MCF 10A (cell line): Measurements from ENCODE around the gene PUS7L. TPM values are rescaled to one million over a fixed set of nuclear protein-coding genes. Genes with fewer than 3 reads are reported as not detected.

ENCODE experiments used
- Bru-seq: library from RNA; stranded (reverse); fragments of 400-500 nt; gene quantifications from one replicate; lab custom pipeline; 2021; lab: Mats Ljungman, UMichigan
- BruChase-seq, 2 experiments: library from RNA; stranded (reverse); fragments of 400-500 nt; gene quantifications; one replicate each; lab custom pipeline; 2021; lab: Mats Ljungman, UMichigan
- BruUV-seq: library from RNA; stranded (reverse); fragments of 400-500 nt; replicated peaks from 2 replicates; lab custom pipeline; 2021; lab: Mats Ljungman, UMichigan
- CTCF ChIA-PET: fragments of 300-600 bp; sonication (Branson Sonifier 250); formaldehyde crosslinking; extraction: SDS; loops from one replicate; lab custom pipeline; 2021; ENCODE audit warnings: antibody characterized with exemption, inconsistent platforms; lab: Yijun Ruan, JAX
- POLR2A ChIA-PET: fragments of 300-600, 350-650 bp; sonication (Branson Sonifier 250); formaldehyde crosslinking; extraction: SDS; loops from one replicate; lab custom pipeline; 2020; ENCODE audit warnings: antibody characterized with exemption, inconsistent platforms; lab: Yijun Ruan, JAX
- DNase-seq: peaks from one replicate; pipeline ENCODE4 v3.0.0-alpha.2; 2018; ENCODE audit not compliant: unreplicated experiment
- H3K27ac Mint-ChIP-seq: one replicate; pipeline ENCODE4 v1.8.0; 2022; ENCODE audit warnings: mild to moderate bottlenecking, low read depth, mixed read lengths; ENCODE audit not compliant: unreplicated experiment
- H3K27me3 Mint-ChIP-seq: one replicate; pipeline ENCODE4 v1.8.0; 2022; ENCODE audit warnings: mixed read lengths; ENCODE audit not compliant: insufficient read depth, unreplicated experiment
- H3K36me3 Mint-ChIP-seq: one replicate; pipeline ENCODE4 v1.8.0; 2022; ENCODE audit warnings: mild to moderate bottlenecking, moderate library complexity, mixed read lengths; ENCODE audit not compliant: insufficient read depth, unreplicated experiment
- H3K4me1 Mint-ChIP-seq: one replicate; pipeline ENCODE4 v1.8.0; 2022; ENCODE audit warnings: mixed read lengths; ENCODE audit not compliant: insufficient read depth, unreplicated experiment
- H3K4me3 Mint-ChIP-seq: one replicate; pipeline ENCODE4 v1.8.0; 2022; ENCODE audit warnings: mild to moderate bottlenecking, moderate library complexity, mixed read lengths; ENCODE audit not compliant: unreplicated experiment
- H3K9me3 Mint-ChIP-seq: one replicate; pipeline ENCODE4 v1.8.0; 2022; ENCODE audit warnings: mixed read lengths; ENCODE audit not compliant: unreplicated experiment
- CTCF ChIP-seq: fragments of 200-600 bp; IDR thresholded peaks from one replicate; pipeline ENCODE4 v1.8.0; 2022; ENCODE audit warnings: antibody characterized with exemption, mild to moderate bottlenecking; ENCODE audit not compliant: unreplicated experiment
- intact Hi-C: fragments of 100-400 bp; cut with micrococcal nuclease; formaldehyde crosslinking; loops from 2 replicates; pipeline ENCODE4 v1.14.1; 2022
- long read RNA-seq: library from polyadenylated mRNA; stranded (forward); transcript quantifications from one replicate; pipeline ENCODE4 v2.0.0, GENCODE V29; 2022
- total RNA-seq: library from RNA; stranded (reverse); gene quantifications from 2 replicates; pipeline ENCODE4 v1.2.3, GENCODE V29; 2022

Gene PUS7L, protein sequence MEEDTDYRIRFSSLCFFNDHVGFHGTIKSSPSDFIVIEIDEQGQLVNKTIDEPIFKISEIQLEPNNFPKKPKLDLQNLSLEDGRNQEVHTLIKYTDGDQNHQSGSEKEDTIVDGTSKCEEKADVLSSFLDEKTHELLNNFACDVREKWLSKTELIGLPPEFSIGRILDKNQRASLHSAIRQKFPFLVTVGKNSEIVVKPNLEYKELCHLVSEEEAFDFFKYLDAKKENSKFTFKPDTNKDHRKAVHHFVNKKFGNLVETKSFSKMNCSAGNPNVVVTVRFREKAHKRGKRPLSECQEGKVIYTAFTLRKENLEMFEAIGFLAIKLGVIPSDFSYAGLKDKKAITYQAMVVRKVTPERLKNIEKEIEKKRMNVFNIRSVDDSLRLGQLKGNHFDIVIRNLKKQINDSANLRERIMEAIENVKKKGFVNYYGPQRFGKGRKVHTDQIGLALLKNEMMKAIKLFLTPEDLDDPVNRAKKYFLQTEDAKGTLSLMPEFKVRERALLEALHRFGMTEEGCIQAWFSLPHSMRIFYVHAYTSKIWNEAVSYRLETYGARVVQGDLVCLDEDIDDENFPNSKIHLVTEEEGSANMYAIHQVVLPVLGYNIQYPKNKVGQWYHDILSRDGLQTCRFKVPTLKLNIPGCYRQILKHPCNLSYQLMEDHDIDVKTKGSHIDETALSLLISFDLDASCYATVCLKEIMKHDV
- 15.9 and 26.5 TPM in 2 replicates for total RNA-seq
- Bru-seq, nascent RNA = percentile 77 among the genes with signal in this experiment
- percentile 92 among the genes with signal in this experiment for BruChase-seq, experiment 1, labeled RNA remaining after a 6-hour chase
- percentile 91 among the genes with signal in this experiment for BruChase-seq, experiment 2, labeled RNA remaining after a 2-hour chase
- long read RNA-seq, full-length matches to known transcripts = 10 of 19 reads
- long read RNA-seq, partial matches to known transcripts = 1 of 19 reads
- long read RNA-seq, other reads (novel, unspliced or antisense) = 8 of 19 reads

DNA sequence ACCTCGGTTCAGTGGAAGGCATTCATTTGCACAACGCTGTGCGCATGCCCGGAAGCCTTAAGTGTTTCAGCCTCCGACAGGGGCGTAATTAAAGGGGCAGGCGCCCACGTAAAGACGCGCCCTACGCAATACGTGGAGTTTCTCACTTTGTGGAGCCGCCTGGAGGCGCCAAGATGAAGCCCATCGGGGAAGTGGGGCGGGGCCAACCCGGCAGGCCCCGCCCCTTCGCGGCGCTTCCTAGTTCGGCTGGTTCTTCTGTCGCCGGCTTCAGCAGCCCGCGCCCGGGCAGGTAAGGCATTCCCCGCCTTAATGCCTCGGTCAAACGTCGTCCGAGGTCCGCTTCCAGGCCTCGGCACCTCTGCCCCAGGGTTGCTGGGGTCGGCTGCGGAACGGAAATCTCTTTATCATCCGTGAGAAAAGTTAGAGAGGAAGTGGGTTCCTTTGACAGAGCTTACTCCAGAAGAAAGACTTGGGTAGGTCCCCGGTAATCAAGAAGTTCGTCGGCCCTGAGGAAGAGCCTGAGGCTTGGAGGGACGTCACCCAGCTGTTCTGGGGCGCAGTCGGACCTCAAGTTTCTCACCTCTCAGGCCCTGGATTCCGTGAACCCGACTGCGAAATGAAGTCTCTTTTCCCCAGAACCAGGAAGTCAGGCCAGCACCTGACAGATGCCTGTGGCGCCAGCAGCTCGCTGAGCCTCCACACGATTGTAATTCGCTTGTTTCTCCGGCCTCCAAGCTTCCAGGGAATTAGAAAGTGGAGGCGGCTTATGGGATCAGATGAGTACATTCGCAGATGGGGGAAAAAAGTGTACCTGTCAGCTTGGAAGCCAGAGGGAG, at the start of gene PUS7L, which contains the start of gene IRAK4:
PUS7L (minus strand) TSS at position 63 of the 836 bp plus-strand sequence. CDS start 3,545 bp downstream, outside the sequence.
IRAK4 (plus strand) TSS at position 224 of the 836 bp plus-strand sequence. CDS start 9,161 bp downstream, outside the sequence.
- Mint-ChIP-seq H3K4me1 (peaks cover 30% of the 10 kb centered on the region), H3K27ac (peak within 1 kb of the TSS; percentile 84), H3K36me3 (peaks cover 28% of the 10 kb centered on the region), H3K27me3 (no peaks in the 10 kb centered on the region), H3K4me3 (peak within 1 kb of the TSS; percentile 87), H3K9me3 (no peaks in the 10 kb centered on the region)
- intact Hi-C loops = loop anchor here (1.0 to 2.0 kb wide), 3 partner anchors 46 to 179 kb away; no protein-coding TSS in a partner anchor
- DNase-seq = peak; percentile 98
- peak; percentile 27 for TF ChIP-seq CTCF
- CTCF ChIA-PET = interaction anchor here (0.6 to 4.2 kb wide), 18 partner anchors 10 to 258 kb away, joined by 3 to 62 read pairs (median 4); no protein-coding TSS in a partner anchor
- POLR2A ChIA-PET = interaction anchor here (0.6 to 3.4 kb wide), 20 partner anchors 9 to 236 kb away, joined by 3 to 44 read pairs (median 4); partner anchors contain the start of genes TMEM117 and TWF1
- BruUV-seq = TSS peak; percentile 40

GRCh38 chr12:43807386-43807785, 48.8 kb upstream of the PUS7L start:
- POLR2A ChIA-PET = interaction anchor here (1.0 to 8.8 kb wide), 7 partner anchors 10 to 1482 kb away, joined by 3 to 152 read pairs (median 9); partner anchors contain the start of genes IRAK4, PUS7L and TMEM117
- DNase-seq = no peak
- intact Hi-C loops = no loop called here
- H3K9me3 Mint-ChIP-seq = no peaks in the 10 kb centered on the region
- no peak for TF ChIP-seq CTCF
- CTCF ChIA-PET = interaction anchor here (1.3 to 5.2 kb wide), 3 partner anchors 10 to 76 kb away, joined by 3 to 45 read pairs (median 4); no protein-coding TSS in a partner anchor
- peaks cover 15% of the 10 kb centered on the region for H3K36me3 Mint-ChIP-seq
- H3K27me3 Mint-ChIP-seq = no peaks in the 10 kb centered on the region
- H3K27ac Mint-ChIP-seq = peak overlapping the region; percentile 98
- H3K4me3 Mint-ChIP-seq = peak overlapping the region; percentile 86
- H3K4me1 Mint-ChIP-seq = peaks cover 7% of the 10 kb centered on the region
- no TSS peak for BruUV-seq

- H3K9me3 Mint-ChIP-seq = no peaks in the 10 kb centered on the region
These were observed 48.1 kb upstream of the PUS7L start for GRCh38 chr12:43806737-43807072.

More at GRCh38 chr12:43806737-43807072, 48.1 kb upstream of the PUS7L start:
- intact Hi-C loops = loop anchor here (1.0 kb wide), 1 partner anchor 30 kb away; the partner anchor contains the start of gene TMEM117
- H3K4me1 Mint-ChIP-seq = peaks cover 7% of the 10 kb centered on the region
- TF ChIP-seq CTCF = no peak
- POLR2A ChIA-PET = interaction anchor here (0.8 to 8.8 kb wide), 18 partner anchors 11 to 1482 kb away, joined by 3 to 152 read pairs (median 6); partner anchors contain the start of genes IRAK4, PUS7L and TMEM117
- TSS peak; percentile 84 for BruUV-seq
- no peaks in the 10 kb centered on the region for H3K27me3 Mint-ChIP-seq
- DNase-seq = no peak
- H3K36me3 Mint-ChIP-seq = peaks cover 22% of the 10 kb centered on the region
- CTCF ChIA-PET = interaction anchor here (0.7 to 5.2 kb wide), 7 partner anchors 10 to 76 kb away, joined by 3 to 45 read pairs (median 3); no protein-coding TSS in a partner anchor
- H3K4me3 Mint-ChIP-seq = peak overlapping the region; percentile 86
- peak overlapping the region; percentile 98 for H3K27ac Mint-ChIP-seq
